OCI-LY7 (cell line): Measurements from ENCODE around the gene NACAD. TPM values are rescaled to one million over a fixed set of nuclear protein-coding genes. Genes with fewer than 3 reads are reported as not detected.
A peak's percentile ranks its signal among the peaks of the same experiment; 100 is the strongest.

ENCODE experiments used
- BruUV-seq: library from RNA; stranded (reverse); fragments of 400-500 nt; replicated peaks from 2 replicates; lab custom pipeline; 2021; lab: Mats Ljungman, UMichigan
- CTCF ChIA-PET: fragments of 300-600 bp; sonication (Branson Sonifier 250); formaldehyde crosslinking; loops from one replicate; lab custom pipeline; 2022; ENCODE audit warnings: antibody characterized with exemption; ENCODE audit not compliant: unreplicated experiment; lab: Charles Lee
- POLR2A ChIA-PET: fragments of 300-600 bp; sonication (Branson Sonifier 250); formaldehyde crosslinking; loops from one replicate; lab custom pipeline; 2022; ENCODE audit warnings: antibody characterized with exemption; lab: Charles Lee
- DNase-seq: peaks from one replicate; pipeline ENCODE4 v3.0.0-alpha.2; 2015; ENCODE audit warnings: low spot score
- H2AFZ ChIP-seq: fragments of 200-600 bp; sonication (generic), shearing (Covaris generic); 2 replicates; pipeline ENCODE4 v1.6.1; 2014; ENCODE audit warnings: mild to moderate bottlenecking, antibody characterized with exemption, low read length, moderate library complexity
- H3K27ac ChIP-seq: fragments of 200-600 bp; sonication (generic); 2 replicates; pipeline ENCODE4 v1.5.1; 2014; ENCODE audit warnings: mixed run types, low read depth, mild to moderate bottlenecking, moderate library complexity, low read length, inconsistent platforms; ENCODE audit not compliant: poor library complexity, severe bottlenecking
- H3K36me3 ChIP-seq: fragments of 200-600 bp; sonication (generic); 2 replicates; pipeline ENCODE4 v1.6.1; 2014; ENCODE audit warnings: mild to moderate bottlenecking, antibody characterized with exemption, low read length, moderate library complexity, mixed read lengths; ENCODE audit not compliant: insufficient read depth
- H3K4me1 ChIP-seq: fragments of 200-600 bp; sonication (generic); 2 replicates; pipeline ENCODE4 v1.5.1; 2014; ENCODE audit warnings: mild to moderate bottlenecking, low read length; ENCODE audit not compliant: insufficient read depth, poor library complexity, severe bottlenecking
- H3K4me2 ChIP-seq: fragments of 200-600 bp; sonication (generic); 2 replicates; pipeline ENCODE4 v1.6.1; 2014; ENCODE audit warnings: mild to moderate bottlenecking, low read length
- H3K4me3 ChIP-seq: fragments of 200-600 bp; sonication (generic); 2 replicates; pipeline ENCODE4 v1.5.1; 2014; ENCODE audit warnings: mild to moderate bottlenecking, low read depth, low read length; ENCODE audit not compliant: poor library complexity, severe bottlenecking
- H3K79me2 ChIP-seq: fragments of 200-600 bp; sonication (generic); 2 replicates; pipeline ENCODE4 v1.6.1; 2016; ENCODE audit warnings: low read depth, mild to moderate bottlenecking, low read length, moderate library complexity, mixed read lengths; ENCODE audit not compliant: insufficient read depth
- H3K9me2 ChIP-seq: fragments of 200-600 bp; sonication (generic); 2 replicates; pipeline ENCODE4 v1.6.1; 2016; ENCODE audit warnings: mild to moderate bottlenecking, low read length, mixed read lengths; ENCODE audit not compliant: insufficient read depth
- H3K9me3 ChIP-seq: fragments of 200-600 bp; sonication (generic); 2 replicates; pipeline ENCODE4 v1.6.1; 2014; ENCODE audit warnings: mild to moderate bottlenecking, mixed run types, low read length, mixed read lengths
- H4K20me1 ChIP-seq: fragments of 200-600 bp; sonication (generic); 2 replicates; pipeline ENCODE4 v1.6.1; 2014; ENCODE audit warnings: mild to moderate bottlenecking, antibody characterized with exemption, low read length, moderate library complexity, mixed read lengths; ENCODE audit not compliant: insufficient read depth
- CTCF ChIP-seq: fragments of 200-600 bp; sonication (generic); conservative IDR thresholded peaks from 2 replicates; pipeline ENCODE4 v1.5.1; 2014; ENCODE audit warnings: mild to moderate bottlenecking, antibody characterized with exemption, low read length, moderate library complexity, mixed read lengths
- EZH2phosphoT487 ChIP-seq: fragments of 200-600 bp; sonication (generic); IDR thresholded peaks from 2 replicates; pipeline ENCODE4 v1.6.1; 2018; ENCODE audit warnings: low read depth, borderline replicate concordance, mild to moderate bottlenecking, mixed run types, antibody characterized with exemption, low read length, moderate library complexity, mixed read lengths
- intact Hi-C: fragments of 100-400 bp; cut with micrococcal nuclease; formaldehyde crosslinking; loops from one replicate; pipeline ENCODE4 v1.10.0; 2022; ENCODE audit not compliant: unreplicated experiment
- total RNA-seq, 2 experiments: library from RNA; depleted of rRNA in 1 of 2; stranded (reverse); fragments of >200 nt in 1 of 2; shearing (Covaris generic) in 1 of 2; gene quantifications; 2 replicates each; pipeline ENCODE4 v1.2.3, GENCODE V29; 2014 to 2022

Gene NACAD
- total RNA-seq, 2 experiments from 2014 or later = not detected

GRCh38 chr7:45108863-45109262 lies 20.1 kb upstream of the NACAD start:
- Histone ChIP-seq H2AFZ (no peak overlapping the region), H4K20me1 (peaks cover 27% of the 10 kb centered on the region), H3K36me3 (peaks cover 63% of the 10 kb centered on the region), H3K4me1 (peaks cover 39% of the 10 kb centered on the region), H3K4me2 (peak overlapping the region; percentile 63), H3K79me2 (peaks cover 63% of the 10 kb centered on the region), H3K9me3 (no peaks in the 10 kb centered on the region), H3K4me3 (peak overlapping the region; percentile 38), H3K9me2 (no peaks in the 10 kb centered on the region), H3K27ac (no peak overlapping the region)
- intact Hi-C loops = no loop called here
- no TSS peak for BruUV-seq
- TF ChIP-seq CTCF (no peak), EZH2phosphoT487 (no peak)
- DNase-seq = no peak
- CTCF ChIA-PET = no interaction called here
- POLR2A ChIA-PET = interaction anchor here (1.6 kb wide), 1 partner anchor 9 kb away, joined by 3 read pairs; no protein-coding TSS in a partner anchor

- TF ChIP-seq EZH2phosphoT487 (no peak), CTCF (no peak)
- no TSS peak for BruUV-seq
- intact Hi-C loops = no loop called here
- DNase-seq = no peak
- Histone ChIP-seq H3K27ac (no peak overlapping the region), H3K36me3 (peaks cover 79% of the 10 kb centered on the region), H3K9me2 (no peaks in the 10 kb centered on the region), H3K4me3 (peak overlapping the region; percentile 38), H3K4me1 (peaks cover 33% of the 10 kb centered on the region), H2AFZ (no peak overlapping the region), H3K4me2 (peak overlapping the region; percentile 63), H4K20me1 (peaks cover 27% of the 10 kb centered on the region), H3K9me3 (no peaks in the 10 kb centered on the region), H3K79me2 (peaks cover 57% of the 10 kb centered on the region)
- POLR2A ChIA-PET = no interaction called here
- CTCF ChIA-PET = no interaction called here
Observed at GRCh38 chr7:45107356-45107755, 18.6 kb upstream of the NACAD start.

GRCh38 chr7:45106820-45107219 lies 18.1 kb upstream of the NACAD start:
- no peaks in the 10 kb centered on the region for H3K9me3 ChIP-seq
- peaks cover 84% of the 10 kb centered on the region for H3K36me3 ChIP-seq
- CTCF ChIA-PET = no interaction called here
- H2AFZ ChIP-seq = no peak overlapping the region
- POLR2A ChIA-PET = no interaction called here
- peaks cover 30% of the 10 kb centered on the region for H3K4me1 ChIP-seq
- H3K4me3 ChIP-seq = no peak overlapping the region
- BruUV-seq = no TSS peak
- H3K79me2 ChIP-seq = peaks cover 54% of the 10 kb centered on the region
- TF ChIP-seq EZH2phosphoT487 (no peak), CTCF (no peak)
- DNase-seq = no peak
- peaks cover 27% of the 10 kb centered on the region for H4K20me1 ChIP-seq
- intact Hi-C loops = no loop called here
- peak overlapping the region; percentile 63; the same call in 1 of the 2 replicates for H3K4me2 ChIP-seq
- H3K9me2 ChIP-seq = no peaks in the 10 kb centered on the region
- no peak overlapping the region for H3K27ac ChIP-seq
